Neural progenitor cell (in vitro differentiated cells): Measurements from ENCODE around the gene CHAF1A.

Experiments used
- CTCF ChIP-seq: fragments of 200-600 bp; sonication (generic); IDR thresholded peaks from 2 replicates; pipeline ENCODE4 v1.5.1; 2017; ENCODE audit warnings: antibody characterized with exemption, mild to moderate bottlenecking
- EZH2 ChIP-seq: fragments of 200-600 bp; sonication (generic); IDR thresholded peaks from 2 replicates; pipeline ENCODE4 v1.6.1; 2017; ENCODE audit warnings: antibody characterized with exemption, mild to moderate bottlenecking, moderate library complexity

GRCh38 chr19:4488496-4488895 is 86.1 kb downstream of the CHAF1A start:
- TF ChIP-seq EZH2 (no peak), CTCF (no peak)
